ENCODE results near the gene CREG2.

The CREG2 gene, protein sequence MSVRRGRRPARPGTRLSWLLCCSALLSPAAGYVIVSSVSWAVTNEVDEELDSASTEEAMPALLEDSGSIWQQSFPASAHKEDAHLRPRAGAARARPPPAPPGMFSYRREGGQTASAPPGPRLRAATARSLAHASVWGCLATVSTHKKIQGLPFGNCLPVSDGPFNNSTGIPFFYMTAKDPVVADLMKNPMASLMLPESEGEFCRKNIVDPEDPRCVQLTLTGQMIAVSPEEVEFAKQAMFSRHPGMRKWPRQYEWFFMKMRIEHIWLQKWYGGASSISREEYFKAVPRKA

DNA sequence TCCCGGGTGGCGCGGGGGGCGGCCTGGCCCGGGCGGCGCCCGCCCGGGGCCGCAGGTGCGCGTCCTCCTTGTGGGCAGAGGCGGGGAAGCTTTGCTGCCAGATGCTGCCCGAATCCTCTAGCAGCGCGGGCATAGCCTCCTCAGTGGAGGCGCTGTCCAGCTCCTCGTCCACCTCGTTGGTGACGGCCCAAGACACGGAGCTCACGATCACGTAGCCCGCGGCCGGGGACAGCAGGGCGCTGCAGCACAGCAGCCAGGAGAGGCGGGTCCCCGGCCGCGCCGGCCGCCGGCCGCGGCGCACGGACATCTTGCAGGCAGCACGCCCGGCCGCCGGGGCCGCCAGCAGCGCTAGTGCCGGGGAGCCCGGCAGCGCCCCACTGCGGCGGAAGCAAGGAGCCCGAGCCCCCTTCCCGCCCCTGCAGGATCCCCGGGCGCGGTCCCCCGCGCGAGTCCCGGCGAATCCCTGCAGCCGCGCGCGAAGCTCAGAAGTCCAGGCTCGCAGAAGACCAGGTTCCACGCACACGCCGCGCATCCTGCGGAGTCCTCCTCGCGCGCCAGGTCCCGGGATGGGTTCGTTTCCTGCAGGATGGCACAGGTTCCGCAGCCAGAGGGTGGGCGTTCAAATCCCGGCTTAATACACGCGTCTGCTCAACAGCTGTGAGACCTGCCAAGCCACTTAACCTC, at the start of gene CREG2:
Gene CREG2 (minus strand): TSS at position 353 of the 684 bp plus-strand sequence. CDS start 46 bp downstream, at position 307.
- DNase-seq, result no peak

DNA sequence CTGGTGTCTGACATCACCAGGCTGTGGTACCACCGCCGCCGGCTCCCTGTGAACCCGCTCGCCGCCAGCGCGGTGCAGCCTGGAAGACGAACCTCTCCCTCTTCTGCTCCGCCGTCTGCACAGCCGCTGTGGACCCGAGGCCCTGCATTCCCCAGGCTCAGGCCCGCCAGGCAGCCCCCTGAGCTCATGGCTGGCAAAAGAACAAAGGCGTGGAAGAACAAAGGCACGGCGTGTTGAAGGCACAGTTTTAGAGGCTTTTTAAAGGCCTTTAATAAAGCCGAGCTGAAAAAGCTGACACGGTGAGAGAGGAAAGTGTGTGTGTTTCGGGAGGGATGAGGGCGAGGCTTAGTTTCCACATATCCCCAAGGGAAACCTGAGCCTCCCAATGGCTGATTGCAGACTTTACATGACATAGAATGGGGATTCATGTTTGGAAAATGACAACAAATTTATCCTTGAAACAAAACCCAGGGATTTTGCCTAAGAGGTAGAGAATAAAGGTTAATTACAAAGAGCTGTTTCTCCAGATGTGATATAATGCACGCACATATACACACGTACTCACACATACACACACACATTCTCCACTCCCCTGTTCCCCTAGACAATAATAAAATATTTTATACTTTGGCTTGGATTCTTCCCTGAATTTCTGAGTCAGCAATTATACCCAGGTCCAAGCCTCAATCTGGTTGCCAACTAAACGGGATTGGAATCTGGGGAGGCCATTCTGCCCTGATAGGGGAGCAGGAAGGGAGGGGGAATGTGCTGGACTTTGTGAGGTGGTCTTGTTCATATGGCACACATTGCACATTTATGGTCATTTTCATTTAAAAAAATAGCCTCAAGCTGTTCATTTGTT, 47.9 kb upstream of the CREG2 start:
- no peak for DNase-seq

DNA sequence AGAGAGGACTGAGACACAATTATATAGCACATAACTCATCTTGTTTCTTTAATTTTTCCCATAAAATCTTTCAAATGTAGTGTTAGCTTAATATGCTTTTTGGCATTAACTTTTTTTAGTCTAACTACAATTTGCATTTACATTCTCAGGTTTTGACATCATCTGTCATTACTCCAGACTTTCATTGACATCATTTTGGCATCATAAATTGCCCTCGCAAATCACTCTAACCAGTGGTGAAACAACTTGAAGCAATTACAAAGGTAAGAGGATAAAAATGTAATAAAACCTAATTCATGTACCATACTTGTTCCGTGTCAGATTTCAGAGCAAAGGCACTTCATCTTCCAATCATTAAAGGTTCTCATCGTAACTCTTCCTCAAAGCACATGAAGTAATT, 46.2 kb upstream of the CREG2 start:
- no peak for DNase-seq

DNA sequence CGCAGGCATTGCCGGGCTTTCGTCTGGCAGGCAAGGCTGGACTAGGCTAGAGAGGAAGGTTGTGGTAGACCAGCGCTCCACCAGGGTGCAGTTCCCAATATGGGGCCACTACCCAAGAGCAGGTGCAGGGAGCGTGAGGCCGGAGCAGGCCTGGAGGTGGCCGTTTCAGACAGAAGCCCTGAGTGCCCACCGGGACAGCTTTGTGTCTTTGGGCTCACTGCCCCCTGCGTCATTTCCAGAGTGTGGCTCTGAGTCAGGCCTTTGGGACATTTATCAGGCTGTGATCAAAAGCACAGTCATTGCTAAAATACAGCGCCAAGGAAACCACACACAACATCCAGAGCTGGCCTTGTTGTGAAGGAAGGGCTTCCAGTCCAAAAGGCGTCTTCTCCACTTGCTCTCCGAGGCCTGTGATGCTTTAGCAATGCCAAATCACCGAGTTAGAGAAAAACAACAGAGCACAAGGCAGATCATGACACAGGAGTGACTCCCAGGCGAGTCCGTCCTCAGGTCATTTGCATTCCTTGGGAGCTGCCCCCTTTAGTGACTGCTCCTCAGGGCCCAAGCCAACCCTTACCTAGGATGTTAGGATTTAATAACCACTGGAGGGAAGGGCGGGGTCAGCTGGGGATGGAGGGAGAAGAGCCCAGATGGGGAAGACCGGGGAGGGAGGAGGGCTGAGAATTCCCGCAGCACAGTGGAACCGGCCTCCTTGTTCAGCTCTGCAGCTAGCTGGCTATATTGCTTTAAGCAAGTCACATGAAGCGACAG, 45.3 kb upstream of the CREG2 start:
- DNase-seq, result no peak

DNA sequence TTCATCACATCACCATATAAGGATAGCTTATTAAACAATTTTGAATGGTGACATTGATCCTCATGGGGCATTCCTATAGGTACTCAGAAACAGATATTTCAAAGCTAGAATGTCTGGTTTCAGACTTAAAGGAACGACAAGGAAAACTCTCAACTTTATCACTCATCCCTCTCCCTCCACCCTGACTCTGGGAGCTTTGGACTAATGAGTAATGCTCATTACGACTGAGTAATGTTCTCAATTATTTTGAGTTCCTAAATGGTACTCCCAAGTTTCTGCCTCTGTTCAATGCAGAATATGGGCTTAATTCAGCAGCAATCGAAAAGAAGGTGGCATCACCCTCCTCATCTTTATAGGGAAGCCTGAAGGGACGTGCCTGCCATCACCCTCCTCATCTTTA, 44.2 kb upstream of the CREG2 start:
- DNase-seq, result no peak

DNA sequence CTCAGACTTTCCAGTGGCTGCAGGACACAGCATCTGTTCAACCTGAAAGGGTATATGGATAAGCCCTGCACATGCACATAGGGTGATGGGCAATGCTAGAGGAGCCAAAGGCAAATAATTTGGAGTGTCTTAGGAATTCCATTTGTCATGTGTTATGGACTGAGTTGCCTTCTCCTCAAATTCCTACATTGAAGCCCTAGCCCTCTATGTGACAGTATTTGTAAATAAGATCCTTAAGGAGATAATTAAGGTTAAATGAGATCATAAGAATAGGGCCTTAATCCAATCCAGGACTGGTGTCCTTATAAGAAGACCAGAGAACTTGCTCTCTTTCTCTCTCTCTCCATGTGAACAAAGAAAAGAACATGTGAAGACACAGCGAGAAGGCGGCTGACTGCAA, 42.9 kb upstream of the CREG2 start:
- no peak for DNase-seq

DNA sequence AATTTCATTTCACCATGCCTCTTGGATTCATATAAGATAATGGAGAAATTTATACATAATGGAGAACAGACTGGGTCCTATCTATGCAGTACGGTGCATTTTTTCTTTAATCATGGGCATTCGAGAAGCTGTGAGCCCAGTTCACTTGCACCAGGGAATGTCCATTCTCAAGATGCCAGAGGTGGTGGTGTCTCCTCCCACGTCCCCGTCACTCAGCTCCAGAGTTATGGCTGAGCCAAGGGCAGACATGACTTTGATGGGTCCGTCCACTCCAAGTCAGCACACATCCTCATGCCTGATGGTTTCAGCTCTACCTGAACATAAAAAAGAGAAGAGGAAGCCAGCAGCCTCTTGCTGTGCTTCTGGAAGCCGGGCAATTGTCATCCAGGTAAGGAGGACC, 42.1 kb upstream of the CREG2 start:
- DNase-seq, result no peak

DNA sequence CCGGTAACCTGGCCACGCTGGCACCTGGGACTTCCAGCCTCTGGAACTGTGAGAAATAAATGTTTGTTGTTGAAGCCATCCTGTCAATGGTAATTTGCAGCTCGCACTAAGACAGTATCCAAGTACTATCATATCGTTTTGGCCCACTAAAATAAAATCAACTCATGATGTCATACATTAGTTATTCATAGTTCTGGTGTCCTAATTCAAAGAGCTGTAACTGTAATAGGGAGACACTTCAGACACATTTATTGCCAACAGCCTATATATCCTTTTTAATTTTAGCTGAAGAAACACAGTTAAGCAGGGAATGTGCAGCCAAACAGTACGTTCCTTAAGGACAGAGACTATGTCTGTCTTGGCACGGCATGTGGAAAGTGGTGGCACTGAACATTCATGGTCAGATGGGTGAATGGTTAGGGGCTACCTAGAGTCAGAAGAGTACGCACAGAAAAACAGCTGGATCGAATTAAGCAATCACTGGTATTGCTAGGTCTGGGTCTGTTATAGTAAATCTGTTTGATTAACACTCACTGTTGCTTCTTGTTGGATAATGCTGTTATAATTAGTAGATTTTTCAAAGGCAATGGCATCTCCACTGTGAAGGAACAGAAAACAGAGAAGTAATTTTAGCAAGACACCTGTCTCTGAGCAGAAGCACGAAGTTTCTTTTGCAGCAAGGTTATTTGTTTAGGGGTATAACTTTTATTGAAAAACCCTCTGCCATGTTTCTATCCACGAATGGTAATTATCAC, 41.3 kb upstream of the CREG2 start:
- DNase-seq, result no peak

DNA sequence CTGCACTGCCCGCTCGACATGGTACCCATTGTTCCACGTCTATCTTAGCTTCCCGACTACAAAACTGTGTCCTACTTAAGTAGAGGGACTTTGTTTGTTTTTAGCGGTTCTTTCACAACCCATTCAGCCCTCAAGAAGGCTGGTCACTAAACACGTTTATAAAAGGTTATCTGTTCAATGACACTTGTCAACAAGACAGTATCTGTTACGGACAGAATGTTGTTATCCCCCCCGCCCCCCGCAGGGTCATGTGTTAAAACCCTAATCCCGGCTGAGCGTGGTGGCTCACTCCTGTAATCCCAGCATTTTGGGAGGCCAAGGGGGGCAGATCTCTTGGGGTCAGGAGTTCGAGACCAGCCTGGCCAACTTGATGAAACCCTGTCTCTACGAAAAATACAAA, 40.4 kb upstream of the CREG2 start:
- DNase-seq, result no peak

DNA sequence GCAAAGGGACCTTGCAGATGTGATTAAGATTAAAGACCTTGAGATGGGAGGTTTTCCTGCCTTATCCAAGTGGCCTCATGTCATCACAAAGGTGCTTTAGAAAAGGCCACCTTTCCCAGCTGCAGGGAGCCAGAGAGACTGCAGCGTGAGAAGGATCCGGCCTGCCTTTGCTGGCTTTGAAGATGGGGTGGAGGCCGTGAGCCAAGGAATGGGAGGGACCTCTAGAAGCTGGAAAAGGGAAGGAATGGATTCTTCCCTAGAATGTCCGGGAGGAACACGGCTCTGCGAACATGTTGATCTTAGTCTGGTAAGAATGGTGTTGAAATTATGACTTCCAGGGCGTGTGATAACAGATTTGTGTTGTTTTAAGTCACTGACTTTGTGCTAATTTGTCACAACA, 39.9 kb upstream of the CREG2 start:
- DNase-seq, result no peak

DNA sequence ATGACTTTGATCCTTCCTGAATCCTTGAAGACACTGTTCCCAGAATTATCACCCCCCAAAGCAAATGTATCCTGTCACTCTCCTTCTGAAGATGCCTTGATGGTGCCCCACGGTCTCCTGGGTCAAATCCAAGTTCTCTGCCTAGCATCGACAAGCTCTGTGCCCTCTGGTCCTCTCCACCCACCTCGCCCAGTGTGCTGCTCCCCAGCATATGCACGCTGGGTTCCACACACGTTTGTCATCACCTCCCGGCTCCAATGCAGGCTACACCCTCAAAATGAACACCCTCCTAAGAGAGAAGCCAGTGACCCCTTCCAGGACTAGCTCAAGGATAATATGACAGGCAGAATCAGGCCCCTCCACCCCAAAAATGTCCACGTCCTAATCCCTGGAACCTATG, 39.5 kb upstream of the CREG2 start:
- no peak for DNase-seq

DNA sequence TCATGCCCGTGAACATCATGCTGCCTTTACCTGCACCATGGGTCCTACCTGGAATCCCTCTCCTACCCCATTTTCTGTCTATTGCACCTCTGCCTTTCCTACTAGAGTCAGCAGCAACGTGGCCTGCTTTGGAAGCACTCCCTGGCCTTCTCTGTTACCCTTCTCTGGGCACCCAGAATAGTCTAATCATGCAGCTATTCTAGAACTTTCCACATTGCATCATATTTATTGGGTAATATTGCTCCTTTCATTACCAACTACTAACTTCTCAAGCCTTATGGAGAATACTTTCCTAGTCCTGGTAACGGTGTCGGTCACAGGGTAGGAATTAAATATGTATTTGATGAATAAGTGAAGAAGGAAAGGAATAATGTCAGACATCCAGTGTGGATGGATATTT, 33.3 kb upstream of the CREG2 start:
- no peak for DNase-seq

DNA sequence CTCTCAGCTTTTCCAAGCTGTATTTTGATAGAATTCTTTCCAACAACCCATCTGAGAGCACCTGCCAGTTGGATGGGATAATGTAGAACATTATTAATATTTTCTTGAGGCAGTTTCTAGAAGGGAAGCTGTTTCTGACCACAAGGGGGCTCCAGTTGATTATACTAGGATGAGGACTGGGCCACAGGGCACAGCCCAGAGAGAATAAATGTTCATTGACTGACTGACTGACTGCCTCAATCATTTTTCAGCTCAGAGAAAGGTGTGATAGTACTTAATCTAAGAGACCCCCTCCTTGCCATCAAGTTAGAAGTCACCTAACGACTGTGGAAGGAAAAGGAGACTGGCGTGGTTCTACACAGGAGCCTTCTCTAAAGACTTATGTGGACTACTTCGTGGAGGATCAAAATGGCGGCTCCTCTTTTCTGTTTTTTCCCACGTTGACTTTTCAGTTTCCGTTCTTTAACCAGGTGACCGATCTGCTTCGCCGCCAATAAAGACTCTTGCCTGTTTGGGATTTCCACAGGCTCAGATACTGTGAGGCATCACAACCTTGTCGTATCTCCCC, 31.9 kb upstream of the CREG2 start:
- no peak for DNase-seq

DNA sequence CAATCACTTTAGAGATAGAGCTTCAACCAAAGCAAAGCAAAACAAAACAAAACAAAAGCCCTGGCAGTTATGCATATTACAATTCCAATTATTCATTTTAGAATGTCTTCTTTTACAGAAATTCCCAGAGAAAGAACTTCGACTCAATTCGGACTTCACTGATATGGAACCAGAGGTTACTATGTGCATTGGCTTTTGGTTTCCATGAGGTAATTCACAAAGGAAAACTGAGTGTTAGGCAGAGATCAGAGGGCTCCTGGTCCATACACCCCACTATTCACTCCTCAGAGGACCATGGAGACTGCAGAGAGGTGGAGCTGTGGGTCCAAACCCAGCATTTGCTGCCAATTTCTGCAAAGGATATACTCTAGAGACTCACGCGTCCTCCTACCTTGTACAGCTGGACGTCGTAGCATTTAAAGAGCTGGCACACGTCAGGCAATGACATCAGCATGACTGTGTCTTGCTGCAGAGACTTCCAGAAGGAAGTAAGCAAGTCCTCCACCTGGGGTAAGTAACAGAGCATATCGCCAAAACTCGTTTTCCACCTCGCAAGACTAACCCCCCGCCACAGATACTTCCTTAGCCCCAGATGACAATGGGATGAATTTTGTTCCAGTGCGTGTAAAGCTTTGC, 31.3 kb upstream of the CREG2 start:
- no peak for DNase-seq

DNA sequence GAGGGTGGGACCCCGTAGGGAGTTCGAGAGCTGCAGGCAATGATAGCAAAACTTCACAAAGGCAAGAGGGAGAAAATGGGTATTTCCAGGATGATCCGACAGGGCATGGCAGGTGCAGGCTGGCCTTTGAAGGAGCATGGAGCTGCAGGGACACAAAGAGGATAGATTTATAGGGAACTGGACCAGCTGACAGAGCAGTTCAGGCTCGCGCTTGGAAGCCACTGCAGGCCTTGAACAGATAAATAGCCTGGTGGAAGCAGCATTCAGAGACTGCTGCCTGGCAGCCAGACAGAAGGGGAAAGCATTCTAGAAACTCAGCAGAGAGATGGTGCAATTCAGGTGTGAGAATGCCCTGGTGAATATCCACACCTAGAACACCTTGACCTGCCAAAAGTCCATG, 29.3 kb upstream of the CREG2 start:
- DNase-seq, result no peak

DNA sequence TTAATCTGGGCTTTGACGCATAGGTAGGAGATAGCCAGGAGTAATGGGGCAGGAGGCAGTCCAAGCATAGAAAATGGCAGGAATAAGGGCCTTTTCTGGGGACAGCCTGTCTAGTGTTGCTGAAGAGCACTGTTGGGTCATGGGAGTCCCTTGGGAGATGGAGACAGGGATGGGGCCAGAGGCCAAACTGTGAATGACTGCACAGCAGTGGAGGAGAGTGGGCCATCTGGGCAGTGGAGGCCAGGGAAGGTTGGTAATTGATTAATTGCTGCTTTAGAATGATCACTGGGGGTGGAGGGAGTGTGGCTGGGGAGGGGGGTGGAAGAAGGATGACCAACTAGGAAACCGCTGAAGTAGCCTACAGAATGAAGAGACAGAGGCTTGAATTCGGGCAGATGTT, 28.6 kb upstream of the CREG2 start:
- DNase-seq, result no peak

DNA sequence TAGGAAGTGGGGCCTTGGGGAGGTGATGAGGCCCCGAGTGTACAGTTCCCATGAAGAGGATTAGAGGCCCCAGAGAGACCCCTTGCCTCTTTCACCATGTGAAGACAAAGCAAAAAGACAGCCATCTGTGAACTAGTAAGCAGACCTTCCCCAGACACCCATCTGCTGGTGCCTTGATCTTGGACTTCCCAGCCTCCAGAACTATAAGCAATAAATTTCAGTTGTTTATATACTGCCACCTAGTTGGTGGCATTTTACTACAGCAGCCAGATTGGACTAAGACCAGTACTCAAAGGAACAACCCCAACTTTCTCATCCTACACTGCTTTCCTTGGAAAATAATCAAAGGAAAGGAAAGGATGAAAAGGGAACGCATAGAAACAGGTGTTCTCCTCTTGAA, 27.9 kb upstream of the CREG2 start:
- no peak for DNase-seq

DNA sequence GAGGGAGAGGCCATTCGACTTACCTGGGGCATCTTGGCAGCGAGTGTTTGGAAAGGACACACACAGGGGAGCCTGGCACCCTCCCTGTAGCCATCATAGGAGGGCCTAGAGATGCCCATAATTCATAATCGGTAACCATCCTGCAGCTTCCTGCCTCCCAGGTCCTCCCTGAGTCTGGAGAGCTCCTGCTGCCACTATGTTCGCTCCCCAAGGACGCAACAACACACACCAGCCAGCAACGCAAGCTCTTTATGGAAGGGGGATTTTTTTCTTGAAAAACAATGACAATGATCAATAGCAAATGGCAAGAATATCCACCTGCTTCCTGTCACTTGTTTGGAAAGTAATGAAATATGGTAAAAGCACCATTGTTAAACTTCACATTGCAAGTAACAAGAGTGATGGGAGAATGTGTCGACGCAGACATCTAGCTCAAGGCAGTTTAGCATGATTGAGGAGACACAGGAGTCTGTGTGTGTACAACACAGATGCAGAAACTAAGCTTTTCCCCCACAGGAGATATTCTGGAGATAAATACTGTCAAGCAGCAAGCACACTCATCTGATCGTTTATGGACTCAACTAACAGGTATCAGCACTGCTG, 24.9 kb upstream of the CREG2 start:
- DNase-seq, result no peak

DNA sequence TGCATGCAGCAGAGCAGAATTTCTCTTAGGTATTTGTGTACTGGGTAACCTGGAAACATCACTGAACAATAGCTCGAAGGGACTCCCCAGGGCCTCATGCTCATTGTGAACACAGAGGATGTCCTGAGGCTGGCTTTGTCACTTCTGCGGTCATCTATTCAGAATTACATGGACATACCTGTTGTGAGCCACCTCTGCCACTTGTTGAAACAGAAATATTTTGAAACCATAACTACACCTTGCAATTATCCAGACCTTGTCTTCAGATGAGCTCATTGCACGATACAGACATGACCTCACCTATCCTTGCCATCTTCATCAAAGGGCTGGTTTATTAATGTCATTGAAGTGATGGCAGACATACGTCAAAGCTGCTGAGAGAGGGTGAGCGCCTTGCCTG, 23.4 kb upstream of the CREG2 start:
- no peak for DNase-seq

DNA sequence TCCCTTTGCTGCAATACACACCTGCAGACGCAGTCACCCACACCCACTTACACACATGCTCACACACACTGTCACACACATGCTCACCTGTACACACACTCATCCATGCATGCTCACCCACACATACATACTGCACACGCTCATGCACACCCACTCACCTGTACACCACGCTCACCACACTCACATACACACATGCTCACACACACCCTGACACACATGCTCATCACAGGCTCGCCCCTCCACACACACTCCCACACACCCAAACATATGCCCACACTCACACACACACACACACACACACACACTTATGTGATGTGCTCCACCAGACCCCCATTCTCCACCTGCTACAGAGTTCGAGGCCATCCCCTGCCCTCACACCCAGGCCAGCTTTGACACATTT, 22.8 kb upstream of the CREG2 start:
- DNase-seq, result no peak

DNA sequence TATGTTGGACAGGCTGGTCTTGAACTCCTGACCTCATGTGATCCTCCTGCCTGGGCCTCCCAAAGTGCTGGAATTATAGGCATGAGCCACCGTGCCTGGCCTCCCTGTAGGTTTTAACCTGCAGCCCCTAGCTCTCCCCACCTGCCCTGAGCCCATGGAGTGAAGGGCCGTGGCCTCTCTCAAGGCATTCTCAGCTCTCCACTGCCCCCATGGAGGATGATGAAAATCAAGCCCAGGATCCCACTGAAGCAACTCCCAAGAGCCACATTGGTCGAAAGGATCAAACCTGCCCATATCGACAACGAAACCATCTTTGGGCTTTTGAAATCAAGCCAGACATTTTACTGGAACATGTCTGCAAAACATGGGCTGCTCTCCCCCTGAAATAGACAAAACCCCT, 22.4 kb upstream of the CREG2 start:
- no peak for DNase-seq

Measured in SHP77 treated with DMSO at 0.1 percent for 48 hours (cell line).